ENCODE results near the gene EPHB1. TPM values are rescaled to one million over a fixed set of nuclear protein-coding genes. Genes with fewer than 3 reads are reported as not detected.

The EPHB1 gene
- total and polyA plus RNA-seq, 2 donors (not counting 3 experiments of a cell fraction or from before 2014, with no cell fraction given): 1.3 to 5.2 TPM

- Histone ChIP-seq H3K9ac (replicated peaks; ENCODE audit: extremely low read depth, insufficient read depth, low read length) (no peak overlapping the region), H3K36me3 (ENCODE audit: control insufficient read depth in 2 of 2, extremely low read depth in 1 of 2, insufficient read depth in 2 of 2, low read length in 2 of 2) (no peaks in the 10 kb centered on the region), H2AFZ (ENCODE audit: low read depth, low read length) (no peak overlapping the region), H3K4me3 (replicated peaks in 1 of 3; ENCODE audit: insufficient read depth in 1 of 3, low read depth in 1 of 3, low read length in 3 of 3) (no peak overlapping the region), H3K27ac (ENCODE audit: insufficient read depth, low read depth, low read length) (no peak overlapping the region), H4K20me1 (replicated peaks; ENCODE audit: control insufficient read depth, extremely low read depth, insufficient read depth, low read length) (no peaks in the 10 kb centered on the region), H3K79me2 (ENCODE audit: control insufficient read depth, insufficient read depth, low read length) (no peaks in the 10 kb centered on the region), H3K27me3 (ENCODE audit: control insufficient read depth in 2 of 2, insufficient read depth in 2 of 2, low read length in 2 of 2) (no peaks in the 10 kb centered on the region), H3K4me2 (ENCODE audit: insufficient read depth, low read length) (no peak overlapping the region), H3K9me1 (replicated peaks; ENCODE audit: control insufficient read depth, extremely low read depth, insufficient read depth, low read length) (no peaks in the 10 kb centered on the region), H3K4me1 (ENCODE audit: control insufficient read depth, extremely low read depth, insufficient read depth, low read length) (no peaks in the 10 kb centered on the region), H3K9me3 (replicated peaks; ENCODE audit: control insufficient read depth, insufficient read depth, low read length) (no peaks in the 10 kb centered on the region)
- BruUV-seq (replicated peaks): no TSS peak
- no peak for FAIRE-seq
- CTCF ChIA-PET: no interaction called here
- intact Hi-C loops (cut with micrococcal nuclease): no loop called here
- DNase-seq (ENCODE audit: low read depth, low spot score): no peak
- dilution Hi-C loops (cut with MboI; ENCODE audit: extremely low pct_ligation_motif_present, low sequenced_read_pairs): no loop called here
- TF ChIP-seq EZH2 (IDR thresholded peaks at IDR 0.05; ENCODE audit: borderline replicate concordance, low read depth, low read length, severe bottlenecking): no peak
- no peak for TF ChIP-seq JUN (IDR thresholded peaks at IDR 0.05; ENCODE audit: borderline replicate concordance, insufficient read depth, insufficient read length, low read depth)
- no peak for TF ChIP-seq GATA2 (IDR thresholded peaks at IDR 0.05; ENCODE audit: insufficient read depth, insufficient read length, low read depth, low read length)
- TF ChIP-seq MAX (IDR thresholded peaks at IDR 0.05; ENCODE audit: insufficient read depth, insufficient read length): no peak
- no peak for TF ChIP-seq POLR2A (IDR thresholded peaks at IDR 0.05; ENCODE audit: low read depth, low read length)
- no peak for TF ChIP-seq FOS (IDR thresholded peaks at IDR 0.05; ENCODE audit: borderline replicate concordance, insufficient read depth, low read length)
- TF ChIP-seq POLR2AphosphoS5 (IDR thresholded peaks at IDR 0.05; ENCODE audit: insufficient read depth, low read depth, low read length): no peak
- no peak for TF ChIP-seq MYC (IDR thresholded peaks at IDR 0.05; ENCODE audit: low read depth, low read length)
- TF ChIP-seq CTCF (IDR thresholded peaks at IDR 0.05; ENCODE audit: extremely low read depth in 1 of 2, insufficient read depth in 1 of 2, low read depth in 1 of 2, low read length in 2 of 2): no peak
- POLR2A ChIA-PET: no interaction called here
These were observed 127.0 kb downstream of the EPHB1 start for GRCh38 chr3:134922101-134922500.
